Activated CD8-positive, alpha-beta memory T cell treated with anti-CD3 and anti-CD28 coated beads, Interleukin-2, amount 50 U/mL, for 1 hour (primary cell): Measurements from ENCODE around the gene DIS3L2.
"Not testable (repeated sequence)": the region's sequence is repeated elsewhere in the genome, so short reads cannot be mapped to it uniquely, and the experiment has no call there.

Source experiments
- DNase-seq: peaks from one replicate; pipeline ENCODE4 v3.0.0-alpha.2; 2020; ENCODE audit errors: extremely low read depth

DIS3L2 gene

GRCh38 chr2:232349546-232349945 is 388.0 kb downstream of the DIS3L2 start:
- DNase-seq, result no peak

DNA sequence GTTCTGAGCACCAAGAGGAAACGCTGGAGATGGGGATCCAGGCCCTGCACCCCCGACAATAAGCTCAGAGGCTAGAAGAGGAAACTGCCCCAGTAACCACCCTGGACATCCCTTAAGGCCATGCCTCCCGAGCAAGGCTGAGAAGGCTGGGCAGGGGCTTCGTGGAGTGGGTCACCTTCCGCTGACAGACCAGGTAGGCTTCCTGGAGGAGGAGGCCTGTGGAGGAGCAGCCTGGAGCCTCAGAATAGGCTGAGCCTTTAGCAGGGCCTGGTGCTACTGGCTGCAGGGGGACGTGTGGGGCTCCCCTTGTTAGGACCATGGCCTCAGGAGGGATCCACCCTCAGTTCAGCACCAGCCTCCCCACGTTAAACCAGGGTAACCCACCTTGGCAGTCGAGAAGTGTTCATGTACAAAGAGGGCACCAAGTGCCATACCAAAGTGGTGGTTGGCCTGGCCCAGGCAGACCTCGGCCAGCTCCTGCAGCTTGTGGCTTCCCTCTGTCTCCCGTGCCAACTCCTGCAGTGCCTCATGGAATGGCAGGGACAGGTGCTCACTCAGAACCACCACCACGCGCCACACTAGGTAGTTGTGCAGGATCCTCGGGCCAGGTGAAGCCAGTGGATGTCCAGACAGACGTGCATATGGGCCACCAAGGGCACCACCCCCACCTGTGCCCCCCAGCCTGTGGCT is 388.6 kb downstream of the DIS3L2 start:
- DNase-seq, result no peak

GRCh38 chr2:232350804-232351685 is 389.5 kb downstream of the DIS3L2 start:
- DNase-seq, result no peak

GRCh38 chr2:232351686-232352510 is 390.4 kb downstream of the DIS3L2 start:
- no peak for DNase-seq

DNA sequence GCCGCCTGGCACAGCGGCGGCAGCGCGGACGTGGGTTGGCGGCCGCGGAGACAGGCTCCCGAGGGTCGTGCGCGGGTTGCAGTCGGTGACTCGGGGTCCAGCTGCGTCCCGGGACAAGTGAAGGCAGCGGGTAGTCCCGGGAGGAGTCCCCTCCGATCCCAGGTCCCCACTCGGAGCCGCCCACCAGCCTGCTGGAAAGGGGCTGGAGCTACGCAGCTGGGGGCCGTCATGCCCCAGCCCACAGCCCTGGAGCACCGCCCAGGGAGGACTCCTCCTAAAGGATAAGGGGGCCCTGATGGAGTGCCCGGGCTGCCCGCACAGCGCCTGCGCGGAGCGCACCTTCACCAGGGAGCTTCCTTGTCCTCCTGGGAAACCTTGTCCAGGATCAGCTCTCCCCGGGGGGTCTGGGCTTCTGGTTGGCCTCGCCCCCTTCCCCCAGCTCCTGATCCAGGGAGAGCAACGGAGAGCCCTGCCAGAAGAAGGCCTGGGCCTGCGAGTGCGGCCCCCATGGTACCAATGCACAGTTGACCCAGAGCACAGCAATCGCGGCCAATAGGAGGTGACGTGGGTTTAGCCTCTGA is 391.1 kb downstream of the DIS3L2 start:
- no peak for DNase-seq

GRCh38 chr2:232353096-232353495 is 391.6 kb downstream of the DIS3L2 start:
- no peak for DNase-seq

DNA sequence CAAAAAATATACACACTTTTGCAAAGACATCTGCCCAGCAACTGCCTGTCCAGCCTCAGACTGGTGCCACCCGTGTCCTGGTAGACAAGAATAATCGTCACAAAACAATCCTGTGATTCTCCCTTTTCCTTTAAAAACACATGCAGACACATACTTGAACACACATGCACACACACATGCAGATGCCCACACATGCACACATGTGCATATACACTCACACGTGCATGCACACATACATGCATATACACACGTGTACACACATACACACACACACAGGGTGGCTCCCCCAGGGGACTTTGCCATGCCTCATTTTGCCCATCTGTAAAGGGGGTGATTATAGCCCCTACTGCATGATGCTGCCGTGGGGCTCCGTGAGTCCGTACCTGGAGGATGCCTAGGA is 392.1 kb downstream of the DIS3L2 start:
- no peak for DNase-seq

DNA sequence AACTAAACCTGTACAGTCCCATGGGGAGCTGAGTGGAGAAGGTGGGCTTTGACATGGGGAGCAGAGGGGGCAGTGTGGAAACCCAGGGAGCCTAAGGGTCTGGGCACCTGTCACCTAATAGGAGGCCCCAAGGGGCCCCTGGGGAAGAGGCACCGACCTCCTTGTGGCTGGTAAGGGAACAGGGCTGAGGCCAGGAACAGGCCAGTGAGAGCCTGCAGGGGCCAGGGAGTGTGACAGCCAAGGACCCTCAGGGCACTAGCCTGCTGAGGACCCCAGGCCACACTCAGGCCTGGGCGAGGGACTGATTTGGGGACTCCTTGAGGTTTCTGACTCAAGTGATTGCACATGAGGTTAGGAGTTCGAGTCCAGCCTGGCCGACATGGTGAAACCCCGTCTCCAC is 392.6 kb downstream of the DIS3L2 start:
- DNase-seq, result no peak

GRCh38 chr2:232361646-232362045 is 400.1 kb downstream of the DIS3L2 start:
- no peak for DNase-seq

DNA sequence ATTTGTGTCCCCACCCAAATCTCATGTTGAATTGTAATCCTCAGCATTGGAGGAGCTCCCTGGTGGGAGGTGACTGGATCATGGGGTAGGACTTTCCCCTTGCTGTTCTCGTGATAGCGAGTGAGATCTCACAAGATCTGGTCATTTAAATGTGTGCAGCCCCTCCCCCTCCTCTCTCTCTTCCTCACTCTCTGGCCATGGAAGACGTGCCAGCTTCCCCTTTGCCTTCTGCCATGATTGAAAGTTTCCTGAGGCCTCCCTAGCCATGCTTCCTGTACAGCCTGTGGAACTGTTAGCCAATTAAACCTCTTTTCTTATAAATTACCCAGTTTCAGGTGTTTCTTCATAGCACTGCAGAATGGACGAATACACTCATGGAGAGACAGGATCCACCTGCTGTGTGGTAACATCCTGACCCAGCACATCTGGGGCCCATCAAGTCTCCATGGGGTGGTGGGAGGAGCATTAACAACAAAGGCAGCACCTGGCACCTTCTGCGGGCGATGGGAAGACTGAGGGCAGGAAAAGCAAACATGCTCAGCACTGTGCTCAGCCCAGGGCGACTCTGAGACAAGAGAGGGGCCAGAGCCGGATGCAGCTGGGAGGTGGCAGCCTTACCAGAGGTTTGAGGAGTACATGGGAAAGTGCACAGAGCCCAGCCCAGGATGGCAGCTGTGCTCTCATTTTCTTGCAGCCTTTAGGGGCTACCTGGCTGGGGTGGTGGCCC is 400.8 kb downstream of the DIS3L2 start:
- no peak for DNase-seq

DNA sequence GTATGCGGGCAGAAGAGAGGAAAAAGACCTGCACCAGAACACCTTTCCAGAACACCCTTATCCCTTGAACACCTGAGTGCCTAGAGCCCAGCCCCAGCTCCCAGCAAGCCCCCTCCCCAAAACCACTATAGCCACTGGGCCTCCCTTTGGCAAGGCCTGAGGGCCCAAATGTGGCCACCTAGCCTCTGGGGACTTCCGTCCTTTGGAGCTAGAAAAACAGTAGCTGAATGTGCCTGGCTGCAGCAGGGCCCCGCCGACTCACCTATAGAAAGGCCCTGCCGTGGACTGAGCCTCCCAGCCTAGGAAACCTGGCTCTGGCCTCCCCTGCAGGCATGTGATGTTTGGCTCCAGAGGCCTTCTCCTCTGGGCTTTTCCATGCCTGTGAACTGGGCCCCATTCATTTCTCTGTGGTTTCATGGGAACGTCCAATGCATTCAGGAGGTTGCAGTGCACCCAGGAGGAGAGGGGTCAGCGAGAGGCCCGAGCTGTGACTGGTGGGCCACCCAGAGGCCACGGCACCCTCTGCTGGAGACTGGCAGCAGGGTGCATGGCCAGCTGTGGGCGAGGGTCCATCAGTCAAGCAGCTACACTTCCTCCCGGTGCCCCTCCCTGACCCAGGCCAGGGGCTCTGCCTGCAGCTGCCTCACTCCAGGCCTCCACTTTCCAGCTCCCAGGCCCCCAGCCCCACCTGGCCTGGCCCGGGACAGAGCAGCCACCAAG is 401.7 kb downstream of the DIS3L2 start:
- DNase-seq, result not testable (repeated sequence)

- no peak for DNase-seq
These were observed 402.5 kb downstream of the DIS3L2 start for GRCh38 chr2:232363784-232364615.

GRCh38 chr2:232364806-232365594 is 403.5 kb downstream of the DIS3L2 start:
- not testable (repeated sequence) for DNase-seq

DNA sequence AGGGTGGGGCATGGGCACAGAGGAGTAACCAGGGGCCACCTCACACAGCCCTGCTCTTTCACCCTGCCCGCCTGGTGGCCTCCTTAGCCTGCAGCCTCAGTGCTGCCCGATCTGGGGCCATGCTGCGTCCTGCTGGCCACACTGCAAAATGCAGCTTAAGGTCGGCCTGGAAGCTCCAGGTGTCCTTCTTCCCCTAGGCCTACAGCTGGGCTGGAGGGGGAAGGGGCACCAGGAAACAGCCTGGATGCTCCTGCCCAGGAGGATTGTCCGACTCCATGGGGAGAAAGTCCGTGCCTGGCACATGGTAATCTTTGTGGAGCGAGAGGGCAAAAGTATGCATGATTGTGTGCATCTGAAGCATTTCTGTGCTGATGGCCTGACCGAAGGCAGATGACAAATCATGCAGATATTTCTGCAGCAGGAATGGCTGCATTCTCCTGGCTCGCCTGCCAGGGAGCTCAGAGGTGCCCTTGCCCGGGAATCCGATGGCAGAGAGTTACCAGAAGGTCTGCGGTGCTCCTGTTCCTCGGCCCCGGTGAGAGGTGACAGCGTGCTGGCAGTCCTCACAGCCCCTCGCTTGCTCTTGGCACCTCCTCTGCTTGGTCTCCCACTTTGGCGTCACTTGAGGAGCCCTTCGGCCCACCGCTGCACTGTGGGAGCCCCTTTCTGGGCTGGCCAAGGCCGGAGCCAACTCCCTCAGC is 404.3 kb downstream of the DIS3L2 start:
- DNase-seq, result no peak

GRCh38 chr2:232366461-232366860 is 404.9 kb downstream of the DIS3L2 start:
- not testable (repeated sequence) for DNase-seq

DNA sequence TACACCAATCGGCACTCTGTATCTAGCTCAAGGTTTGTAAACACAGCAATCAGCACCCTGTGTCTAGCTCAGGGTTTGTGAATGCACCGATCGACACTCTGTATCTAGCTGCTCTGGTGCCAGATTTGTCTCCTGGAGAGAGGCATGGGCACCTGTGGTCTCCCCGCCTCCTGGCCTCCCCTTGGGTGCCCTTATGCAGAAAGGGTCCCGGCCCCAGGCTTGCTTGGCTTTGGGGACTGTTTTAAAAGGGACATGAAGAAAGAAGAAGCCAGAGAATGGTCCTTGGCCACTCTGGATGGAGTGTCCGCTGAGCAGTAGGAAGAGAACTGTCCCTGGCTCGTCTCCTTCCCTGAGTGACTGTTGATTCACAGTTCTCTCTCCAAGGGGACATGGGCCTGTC is 405.5 kb downstream of the DIS3L2 start:
- DNase-seq, result no peak

- DNase-seq, result no peak
These were observed 406.2 kb downstream of the DIS3L2 start for GRCh38 chr2:232367591-232368233.

GRCh38 chr2:232368311-232368731 is 406.8 kb downstream of the DIS3L2 start:
- DNase-seq, result no peak
